Mucosa of rectum (tissue), 2 donors: ENCODE data around the gene AHNAK2.

Source experiments
- H3K27ac ChIP-seq, 2 donors: one replicate each; pipeline ENCODE4 v1.7.0; 2013; ENCODE audit warnings: inconsistent platforms in 2 of 2, low read depth in 2 of 2, low read length in 2 of 2
- H3K27me3 ChIP-seq, 2 donors: one replicate each; pipeline ENCODE4 v1.7.0; 2013; ENCODE audit warnings: low read length in 2 of 2; ENCODE audit not compliant: control insufficient read depth in 2 of 2, insufficient read depth in 2 of 2
- H3K36me3 ChIP-seq, 2 donors: one replicate each; pipeline ENCODE4 v1.7.0; 2013; ENCODE audit warnings: low read length in 2 of 2; ENCODE audit not compliant: control insufficient read depth in 2 of 2, insufficient read depth in 2 of 2
- H3K4me1 ChIP-seq, 2 donors: one replicate each; pipeline ENCODE4 v1.7.0; 2013; ENCODE audit warnings: low read length in 2 of 2, mild to moderate bottlenecking in 1 of 2; ENCODE audit not compliant: control insufficient read depth in 2 of 2, insufficient read depth in 2 of 2
- H3K4me3 ChIP-seq, 2 donors: one replicate each; pipeline ENCODE4 v1.7.0; 2013; ENCODE audit warnings: low read length in 2 of 2
- H3K9ac ChIP-seq, 2 donors: one replicate each; pipeline ENCODE4 v1.7.0; 2013; ENCODE audit warnings: low read length in 2 of 2, low read depth in 1 of 2, mild to moderate bottlenecking in 1 of 2
- H3K9me3 ChIP-seq, 2 donors: one replicate each; pipeline ENCODE4 v1.7.0; 2013; ENCODE audit warnings: low read length in 2 of 2; ENCODE audit not compliant: control insufficient read depth in 2 of 2
- donor health status: healthy.
- donor health status: Normal muscosa, but diverticular disease.

Gene AHNAK2

GRCh38 chr14:105020815-105021655 lies 42.9 kb upstream of the AHNAK2 start, which contains the start of gene CDCA4:
Gene CDCA4 (minus strand): TSS chr14:105021083. CDS start chr14:105011929, 9,154 bp downstream.
- Histone ChIP-seq H3K4me1 (peaks cover 20 to 30% of the 10 kb centered on the region in 2 donors), H3K27me3 (no peaks in the 10 kb centered on the region), H3K9me3 (no peaks in the 10 kb centered on the region), H3K27ac (peak within 1 kb of the TSS; percentile 80 to 91), H3K4me3 (peak within 1 kb of the TSS; percentile 76 to 89), H3K36me3 (no peaks in the 10 kb centered on the region), H3K9ac (peak within 1 kb of the TSS; percentile 84 to 94)

- H3K27me3 ChIP-seq, result no peaks in the 10 kb centered on the region
- peaks cover 20 to 30% of the 10 kb centered on the region in 2 donors for H3K4me1 ChIP-seq
- H3K36me3 ChIP-seq, result peaks cover 0 to 2% of the 10 kb centered on the region in 2 donors
- peak overlapping the region; percentile 80 to 84 for H3K27ac ChIP-seq
- no peaks in the 10 kb centered on the region for H3K9me3 ChIP-seq
- peak overlapping the region; percentile 76 to 81 for H3K4me3 ChIP-seq
- peak overlapping the region; percentile 68 to 84 for H3K9ac ChIP-seq
Observed at GRCh38 chr14:105019861-105020814, 42.0 kb upstream of the AHNAK2 start.

- Histone ChIP-seq H3K36me3 (peaks cover 0 to 2% of the 10 kb centered on the region in 2 donors), H3K9me3 (no peaks in the 10 kb centered on the region), H3K4me3 (no peak overlapping the region), H3K9ac (no peak overlapping the region), H3K27me3 (no peaks in the 10 kb centered on the region), H3K4me1 (peaks cover 20 to 30% of the 10 kb centered on the region in 2 donors), H3K27ac (no peak overlapping the region)
Observed at GRCh38 chr14:105018414-105018813, 40.2 kb upstream of the AHNAK2 start.

- H3K9ac ChIP-seq, result no peak overlapping the region
- no peaks in the 10 kb centered on the region for H3K9me3 ChIP-seq
- peaks cover 4 to 9% of the 10 kb centered on the region in 2 donors for H3K36me3 ChIP-seq
- no peaks in the 10 kb centered on the region for H3K27me3 ChIP-seq
- H3K4me1 ChIP-seq, result peaks cover 14 to 20% of the 10 kb centered on the region in 2 donors
- no peak overlapping the region for H3K4me3 ChIP-seq
- H3K27ac ChIP-seq, result no peak overlapping the region
Observed at GRCh38 chr14:105015905-105016304, 37.7 kb upstream of the AHNAK2 start.

GRCh38 chr14:105015242-105015641 lies 37.1 kb upstream of the AHNAK2 start:
- Histone ChIP-seq H3K27me3 (no peaks in the 10 kb centered on the region), H3K9ac (no peak overlapping the region), H3K27ac (peak overlapping the region in 1 of 2 donors; percentile 6), H3K36me3 (peaks cover 7 to 14% of the 10 kb centered on the region in 2 donors), H3K4me3 (no peak overlapping the region), H3K9me3 (no peaks in the 10 kb centered on the region), H3K4me1 (peaks cover 13 to 18% of the 10 kb centered on the region in 2 donors)

GRCh38 chr14:105014631-105015030 lies 36.5 kb upstream of the AHNAK2 start:
- Histone ChIP-seq H3K4me3 (no peak overlapping the region), H3K27me3 (no peaks in the 10 kb centered on the region), H3K9me3 (no peaks in the 10 kb centered on the region), H3K9ac (no peak overlapping the region), H3K36me3 (peaks cover 11 to 19% of the 10 kb centered on the region in 2 donors), H3K27ac (no peak overlapping the region), H3K4me1 (peaks cover 7 to 12% of the 10 kb centered on the region in 2 donors)

- H3K4me1 ChIP-seq, result peaks cover 2 to 6% of the 10 kb centered on the region in 2 donors
Observed at GRCh38 chr14:105014032-105014431, 35.9 kb upstream of the AHNAK2 start.

GRCh38 chr14:105013150-105013785 lies 35.1 kb upstream of the AHNAK2 start:
- Histone ChIP-seq H3K9me3 (no peaks in the 10 kb centered on the region), H3K27me3 (no peaks in the 10 kb centered on the region), H3K4me3 (no peak overlapping the region), H3K9ac (no peak overlapping the region), H3K27ac (no peak overlapping the region), H3K36me3 (peaks cover 11 to 19% of the 10 kb centered on the region in 2 donors), H3K4me1 (peaks cover 0 to 5% of the 10 kb centered on the region in 2 donors)

More at GRCh38 chr14:105014032-105014431, 35.9 kb upstream of the AHNAK2 start:
- Histone ChIP-seq H3K9me3 (no peaks in the 10 kb centered on the region), H3K36me3 (peaks cover 11 to 19% of the 10 kb centered on the region in 2 donors), H3K27ac (no peak overlapping the region), H3K4me3 (no peak overlapping the region), H3K9ac (no peak overlapping the region), H3K27me3 (no peaks in the 10 kb centered on the region)

GRCh38 chr14:105012171-105012985 lies 34.2 kb upstream of the AHNAK2 start:
- no peaks in the 10 kb centered on the region for H3K9me3 ChIP-seq
- peaks cover 0 to 5% of the 10 kb centered on the region in 2 donors for H3K4me1 ChIP-seq
- no peak overlapping the region for H3K9ac ChIP-seq
- no peak overlapping the region for H3K27ac ChIP-seq
- no peak overlapping the region for H3K4me3 ChIP-seq
- H3K36me3 ChIP-seq, result peaks cover 12 to 19% of the 10 kb centered on the region in 2 donors
- no peaks in the 10 kb centered on the region for H3K27me3 ChIP-seq
